ENCODE data around the gene R3HDML. TPM values are rescaled to one million over a fixed set of nuclear protein-coding genes. Genes with fewer than 3 reads are reported as not detected.

The R3HDML gene

GRCh38 chr20:44398335-44398734, 61.5 kb downstream of the R3HDML start:
- H3K79me1 ChIP-seq (ENCODE audit: low read depth, low read length): no peaks in the 10 kb centered on the region
- no peak overlapping the region for H3K27ac ChIP-seq (replicated peaks; ENCODE audit: low read length)
- H3K18ac ChIP-seq (ENCODE audit: low read length): no peak overlapping the region
- H3K9ac ChIP-seq (ENCODE audit: low read depth, low read length, poor library complexity): no peak overlapping the region
- no peak overlapping the region for H4K8ac ChIP-seq (ENCODE audit: low read depth, low read length)
- H3K23ac ChIP-seq (ENCODE audit: low read depth, low read length, poor library complexity): no peak overlapping the region
- H3K4me3 ChIP-seq (ENCODE audit: low read length in 2 of 2): no peak overlapping the region
- H3K9me3 ChIP-seq (replicated peaks in 1 of 2; ENCODE audit: control insufficient read depth in 2 of 2, insufficient read depth in 1 of 2, low read depth in 1 of 2, low read length in 2 of 2): no peaks in the 10 kb centered on the region
- H2BK5ac ChIP-seq (ENCODE audit: low read length): no peak overlapping the region
- H3K27me3 ChIP-seq (ENCODE audit: control insufficient read depth in 3 of 3, insufficient read depth in 3 of 3, low read depth in 1 of 3, low read length in 3 of 3): peaks cover 0 to 39% (median 0%) of the 10 kb centered on the region in 3 experiments
- H2AFZ ChIP-seq (ENCODE audit: low read length): no peak overlapping the region
- H3K4me1 ChIP-seq (ENCODE audit: control insufficient read depth in 2 of 2, insufficient read depth in 1 of 2, low read depth in 1 of 2, low read length in 2 of 2): no peaks in the 10 kb centered on the region
- H2BK12ac ChIP-seq (ENCODE audit: low read length): no peak overlapping the region
- no peak overlapping the region for H3K4ac ChIP-seq (ENCODE audit: low read length)
- no peaks in the 10 kb centered on the region for H3K36me3 ChIP-seq (replicated peaks in 1 of 2; ENCODE audit: control insufficient read depth in 2 of 2, insufficient read depth in 2 of 2, low read length in 2 of 2)
- H3K14ac ChIP-seq (ENCODE audit: low read length): no peak overlapping the region
- no peak for DNase-seq (ENCODE audit: low spot score)
- H3K4me2 ChIP-seq (ENCODE audit: insufficient read depth, low read length, poor library complexity, severe bottlenecking): no peak overlapping the region
- no peak overlapping the region for H2BK120ac ChIP-seq (ENCODE audit: low read depth, low read length)
- H2BK15ac ChIP-seq (ENCODE audit: low read length): no peak overlapping the region
- no peak overlapping the region for H2AK5ac ChIP-seq (ENCODE audit: low read depth, low read length)
- no CpG with 5 or more reads among the region's 2 CpGs for WGBS, 2 donors (ENCODE audit: extremely low coverage in 2 of 2, insufficient read length in 2 of 2, insufficient replicate concordance in 1 of 2)
- no peak overlapping the region for H4K91ac ChIP-seq (ENCODE audit: low read depth, low read length, poor library complexity)

GRCh38 chr20:44399446-44399845, 62.6 kb downstream of the R3HDML start:
- Histone ChIP-seq H3K4ac (ENCODE audit: low read length) (no peak overlapping the region), H3K9me3 (replicated peaks in 1 of 2; ENCODE audit: control insufficient read depth in 2 of 2, insufficient read depth in 1 of 2, low read depth in 1 of 2, low read length in 2 of 2) (no peaks in the 10 kb centered on the region), H2BK12ac (ENCODE audit: low read length) (no peak overlapping the region), H2AK5ac (ENCODE audit: low read depth, low read length) (no peak overlapping the region), H4K8ac (ENCODE audit: low read depth, low read length) (no peak overlapping the region), H2AFZ (ENCODE audit: low read length) (no peak overlapping the region), H3K9ac (ENCODE audit: low read depth, low read length, poor library complexity) (no peak overlapping the region), H3K23ac (ENCODE audit: low read depth, low read length, poor library complexity) (no peak overlapping the region), H3K4me3 (ENCODE audit: low read length in 2 of 2) (no peak overlapping the region), H3K4me2 (ENCODE audit: insufficient read depth, low read length, poor library complexity, severe bottlenecking) (no peak overlapping the region), H3K27me3 (ENCODE audit: control insufficient read depth in 3 of 3, insufficient read depth in 3 of 3, low read depth in 1 of 3, low read length in 3 of 3) (peaks cover 0 to 36% (median 0%) of the 10 kb centered on the region in 3 experiments), H3K18ac (ENCODE audit: low read length) (no peak overlapping the region), H3K4me1 (ENCODE audit: control insufficient read depth in 2 of 2, insufficient read depth in 1 of 2, low read depth in 1 of 2, low read length in 2 of 2) (no peaks in the 10 kb centered on the region), H2BK5ac (ENCODE audit: low read length) (no peak overlapping the region), H4K91ac (ENCODE audit: low read depth, low read length, poor library complexity) (no peak overlapping the region), H3K14ac (ENCODE audit: low read length) (no peak overlapping the region), H3K36me3 (replicated peaks in 1 of 2; ENCODE audit: control insufficient read depth in 2 of 2, insufficient read depth in 2 of 2, low read length in 2 of 2) (no peaks in the 10 kb centered on the region), H3K79me1 (ENCODE audit: low read depth, low read length) (no peaks in the 10 kb centered on the region), H3K27ac (replicated peaks; ENCODE audit: low read length) (no peak overlapping the region), H2BK15ac (ENCODE audit: low read length) (no peak overlapping the region), H2BK120ac (ENCODE audit: low read depth, low read length) (no peak overlapping the region)
- 100% methylated on average over 1 of the region's 3 CpGs; no CpG with 5 or more reads in 1 of the 2 donors for WGBS, 2 donors (ENCODE audit: extremely low coverage in 2 of 2, insufficient read length in 2 of 2, insufficient replicate concordance in 1 of 2)
- DNase-seq (ENCODE audit: low spot score): no peak

- Histone ChIP-seq H3K4me1 (ENCODE audit: control insufficient read depth in 2 of 2, insufficient read depth in 1 of 2, low read depth in 1 of 2, low read length in 2 of 2) (no peaks in the 10 kb centered on the region), H3K79me1 (ENCODE audit: low read depth, low read length) (no peaks in the 10 kb centered on the region), H3K4ac (ENCODE audit: low read length) (no peak overlapping the region), H3K27me3 (ENCODE audit: control insufficient read depth in 3 of 3, insufficient read depth in 3 of 3, low read depth in 1 of 3, low read length in 3 of 3) (peaks cover 0 to 36% (median 0%) of the 10 kb centered on the region in 3 experiments), H4K8ac (ENCODE audit: low read depth, low read length) (no peak overlapping the region), H3K4me2 (ENCODE audit: insufficient read depth, low read length, poor library complexity, severe bottlenecking) (no peak overlapping the region), H3K18ac (ENCODE audit: low read length) (no peak overlapping the region), H2BK15ac (ENCODE audit: low read length) (no peak overlapping the region), H3K9ac (ENCODE audit: low read depth, low read length, poor library complexity) (no peak overlapping the region), H3K36me3 (replicated peaks in 1 of 2; ENCODE audit: control insufficient read depth in 2 of 2, insufficient read depth in 2 of 2, low read length in 2 of 2) (peaks cover 0 to 2% of the 10 kb centered on the region in 2 donors), H2BK120ac (ENCODE audit: low read depth, low read length) (no peak overlapping the region), H2BK12ac (ENCODE audit: low read length) (no peak overlapping the region), H4K91ac (ENCODE audit: low read depth, low read length, poor library complexity) (no peak overlapping the region), H3K9me3 (replicated peaks in 1 of 2; ENCODE audit: control insufficient read depth in 2 of 2, insufficient read depth in 1 of 2, low read depth in 1 of 2, low read length in 2 of 2) (peaks cover 0 to 5% of the 10 kb centered on the region in 2 donors), H3K4me3 (ENCODE audit: low read length in 2 of 2) (no peak overlapping the region), H3K23ac (ENCODE audit: low read depth, low read length, poor library complexity) (no peak overlapping the region), H2AFZ (ENCODE audit: low read length) (no peak overlapping the region), H2AK5ac (ENCODE audit: low read depth, low read length) (no peak overlapping the region), H3K27ac (replicated peaks; ENCODE audit: low read length) (no peak overlapping the region), H3K14ac (ENCODE audit: low read length) (no peak overlapping the region), H2BK5ac (ENCODE audit: low read length) (no peak overlapping the region)
- no CpG with 5 or more reads among the region's 5 CpGs for WGBS, 2 donors (ENCODE audit: extremely low coverage in 2 of 2, insufficient read length in 2 of 2, insufficient replicate concordance in 1 of 2)
- no peak for DNase-seq (ENCODE audit: low spot score)
Measured at GRCh38 chr20:44400671-44400969, 63.8 kb downstream of the R3HDML start.

Small RNAs within 50 kb of the gene (small RNA-seq; reads per million reads assigned to genes)
- not detected for gene RF00019 (ENCODE audit: insufficient read depth)

Measured in neuronal stem cell (in vitro differentiated cells).